Gastroesophageal sphincter (tissue), 3 donors: ENCODE results near the gene RASAL3.

ENCODE experiments used
- EP300 ChIP-seq: sonication (generic); formaldehyde crosslinking; IDR thresholded peaks from one replicate; pipeline ENCODE4 v1.6.1; 2017; ENCODE audit warnings: antibody characterized with exemption, mild to moderate bottlenecking
- TF ChIP-seq, protein P1 (sequence below), 4 experiments: fragments of 200-600 bp in 2 of 4; fragments of 450-650 bp in 2 of 4; sonication (generic) in 1 of 4; IDR thresholded peaks; one replicate each; pipeline ENCODE4 v1.5.1; 2017 to 2019; ENCODE audit warnings: antibody characterized with exemption in 4 of 4, mild to moderate bottlenecking in 2 of 4, moderate library complexity in 2 of 4

DNA sequence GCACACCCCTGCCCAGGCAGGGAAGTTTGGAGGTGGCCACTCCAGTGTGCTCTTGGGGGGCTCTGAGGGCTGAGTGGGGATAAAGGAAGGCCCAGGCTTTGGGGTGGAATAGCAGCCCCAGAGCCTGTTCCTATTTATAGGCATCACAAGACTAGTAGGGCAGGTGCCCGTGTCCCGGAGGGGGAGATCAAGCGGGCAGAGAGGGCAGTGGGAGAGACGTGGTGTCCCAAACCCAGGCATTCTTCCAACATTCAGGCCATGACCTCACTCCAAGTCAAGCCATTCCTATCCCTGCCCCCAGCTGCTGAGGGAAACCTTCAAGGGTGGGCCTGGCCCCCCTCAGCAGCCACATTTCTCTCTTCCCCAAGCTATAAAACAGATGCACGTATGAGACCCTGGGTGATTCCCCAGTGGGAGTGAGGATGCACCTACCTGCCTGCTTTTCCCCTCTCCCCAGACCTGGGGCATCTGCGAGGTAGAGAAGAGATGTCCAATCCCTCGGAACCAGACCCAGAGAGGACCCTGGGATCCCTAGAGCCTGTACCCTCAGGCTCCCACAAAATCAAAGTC, 18.5 kb downstream of the RASAL3 start:
- TF ChIP-seq, protein P1, sequence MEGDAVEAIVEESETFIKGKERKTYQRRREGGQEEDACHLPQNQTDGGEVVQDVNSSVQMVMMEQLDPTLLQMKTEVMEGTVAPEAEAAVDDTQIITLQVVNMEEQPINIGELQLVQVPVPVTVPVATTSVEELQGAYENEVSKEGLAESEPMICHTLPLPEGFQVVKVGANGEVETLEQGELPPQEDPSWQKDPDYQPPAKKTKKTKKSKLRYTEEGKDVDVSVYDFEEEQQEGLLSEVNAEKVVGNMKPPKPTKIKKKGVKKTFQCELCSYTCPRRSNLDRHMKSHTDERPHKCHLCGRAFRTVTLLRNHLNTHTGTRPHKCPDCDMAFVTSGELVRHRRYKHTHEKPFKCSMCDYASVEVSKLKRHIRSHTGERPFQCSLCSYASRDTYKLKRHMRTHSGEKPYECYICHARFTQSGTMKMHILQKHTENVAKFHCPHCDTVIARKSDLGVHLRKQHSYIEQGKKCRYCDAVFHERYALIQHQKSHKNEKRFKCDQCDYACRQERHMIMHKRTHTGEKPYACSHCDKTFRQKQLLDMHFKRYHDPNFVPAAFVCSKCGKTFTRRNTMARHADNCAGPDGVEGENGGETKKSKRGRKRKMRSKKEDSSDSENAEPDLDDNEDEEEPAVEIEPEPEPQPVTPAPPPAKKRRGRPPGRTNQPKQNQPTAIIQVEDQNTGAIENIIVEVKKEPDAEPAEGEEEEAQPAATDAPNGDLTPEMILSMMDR (IDR thresholded peaks at IDR 0.05) = no peak
- no peak for TF ChIP-seq EP300
